SKM-1 treated with dmso at 0.1 percent for 144 hours (cell line): ENCODE results near the gene ZNF512.
"Not testable (repeated sequence)": the region's sequence is repeated elsewhere in the genome, so short reads cannot be mapped to it uniquely, and the experiment has no call there.

ENCODE experiments used
- DNase-seq: peaks from one replicate; lab custom pipeline; 2025; ENCODE audit not compliant: unreplicated experiment; lab: John Stamatoyannopoulos, UW

ZNF512 gene

DNA sequence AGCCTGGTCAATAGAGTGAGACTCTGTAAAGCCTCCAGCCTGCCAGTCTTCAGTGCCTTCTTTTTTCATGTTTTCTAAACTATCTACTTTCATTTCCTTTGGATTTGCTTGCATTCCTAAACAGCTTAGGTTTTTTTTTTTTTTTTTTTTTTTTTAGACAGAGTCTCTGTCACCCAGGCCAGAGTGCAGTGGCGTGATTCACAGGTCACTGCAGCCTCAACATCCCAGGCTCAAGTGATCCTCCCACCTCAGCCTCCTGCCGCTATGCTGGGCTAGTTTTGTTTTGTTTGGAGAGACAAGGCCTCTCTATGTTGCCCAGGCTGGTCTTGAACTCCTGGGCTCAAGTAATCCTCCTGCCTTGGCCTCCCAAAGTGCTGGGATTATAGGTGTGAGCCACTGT lies 47.4 kb downstream of the ZNF512 start:
- not testable (repeated sequence) for DNase-seq

DNA sequence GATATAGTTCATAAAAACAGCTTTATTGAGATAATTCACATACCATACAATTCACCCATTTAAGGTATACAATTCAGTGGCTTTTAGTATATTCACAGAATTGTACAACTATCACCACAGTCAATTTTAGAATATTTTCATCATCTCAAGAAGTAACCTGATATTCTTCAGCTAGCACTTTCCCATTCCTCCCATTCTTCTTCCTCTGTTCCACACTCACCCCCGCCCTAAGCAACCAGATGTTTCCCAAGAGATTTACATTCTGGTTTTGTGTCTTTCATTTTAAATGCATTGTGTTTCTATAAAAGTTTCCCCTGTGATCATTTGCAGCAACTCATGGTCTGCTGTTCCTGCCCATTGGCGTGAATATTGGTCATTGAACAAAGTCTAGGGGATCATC lies 51.4 kb downstream of the ZNF512 start:
- no peak for DNase-seq

DNA sequence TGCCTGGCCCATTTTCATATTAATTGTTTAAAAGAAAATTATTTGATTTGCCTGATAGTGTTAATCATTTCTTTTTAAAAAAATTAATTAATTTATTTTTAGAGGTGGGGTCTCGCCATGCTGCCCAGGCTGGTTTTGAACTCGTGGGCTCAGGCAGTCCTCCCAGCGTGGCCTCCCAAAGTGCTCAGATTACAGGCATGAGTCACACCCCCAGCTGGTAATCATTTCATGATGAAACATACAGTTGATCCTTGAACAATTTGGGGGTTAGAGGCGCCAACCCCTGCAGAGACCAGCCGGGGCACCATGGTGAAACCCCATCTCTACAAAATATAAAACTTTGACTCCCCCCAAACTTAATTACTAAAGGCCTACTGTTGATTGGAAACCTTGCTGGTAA lies 53.9 kb downstream of the ZNF512 start:
- no peak for DNase-seq

DNA sequence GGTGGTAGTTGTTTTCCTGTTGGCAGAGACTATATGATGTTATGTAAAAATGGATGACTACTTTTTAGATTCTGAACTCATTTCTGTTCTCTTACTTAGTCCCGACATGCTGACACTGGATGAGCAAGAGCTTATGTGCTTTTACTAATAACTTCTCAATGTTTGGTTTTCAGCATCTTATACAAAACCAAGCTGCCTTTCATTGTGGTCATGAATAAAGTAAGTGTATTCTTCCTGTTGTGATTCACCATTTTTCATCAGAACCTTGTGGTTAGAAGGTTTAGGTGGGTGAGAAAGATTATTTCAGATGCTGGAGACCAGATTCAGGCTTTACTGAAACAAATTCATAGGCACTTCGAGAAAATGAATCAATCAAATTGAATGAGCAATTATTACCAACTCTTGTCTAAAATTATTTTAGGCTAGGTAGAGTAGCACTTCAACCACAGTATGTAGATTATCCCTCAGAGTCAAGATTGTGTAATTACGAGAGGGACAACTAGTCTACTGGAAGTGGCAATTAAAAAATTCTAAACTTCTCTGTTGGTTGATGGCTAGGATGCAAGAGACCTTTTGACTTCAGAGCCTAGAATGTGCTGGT lies 55.3 kb downstream of the ZNF512 start:
- no peak for DNase-seq

DNA sequence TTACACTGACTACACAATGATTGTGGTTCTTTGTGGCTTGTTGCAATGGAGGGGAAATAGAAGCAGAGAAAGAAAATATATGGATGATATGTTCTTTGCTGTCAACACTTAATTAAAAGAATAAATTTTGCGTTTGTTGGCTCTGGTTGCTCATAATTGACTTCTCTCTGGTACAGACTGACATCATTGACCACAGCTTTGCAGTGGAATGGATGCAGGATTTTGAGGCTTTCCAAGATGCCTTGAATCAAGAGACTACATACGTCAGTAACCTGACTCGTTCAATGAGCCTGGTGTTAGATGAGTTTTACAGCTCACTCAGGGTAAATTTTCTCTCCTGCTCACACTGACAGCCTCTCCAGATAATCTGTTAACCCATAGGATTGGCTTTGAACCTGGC lies 55.9 kb downstream of the ZNF512 start:
- DNase-seq = no peak

DNA sequence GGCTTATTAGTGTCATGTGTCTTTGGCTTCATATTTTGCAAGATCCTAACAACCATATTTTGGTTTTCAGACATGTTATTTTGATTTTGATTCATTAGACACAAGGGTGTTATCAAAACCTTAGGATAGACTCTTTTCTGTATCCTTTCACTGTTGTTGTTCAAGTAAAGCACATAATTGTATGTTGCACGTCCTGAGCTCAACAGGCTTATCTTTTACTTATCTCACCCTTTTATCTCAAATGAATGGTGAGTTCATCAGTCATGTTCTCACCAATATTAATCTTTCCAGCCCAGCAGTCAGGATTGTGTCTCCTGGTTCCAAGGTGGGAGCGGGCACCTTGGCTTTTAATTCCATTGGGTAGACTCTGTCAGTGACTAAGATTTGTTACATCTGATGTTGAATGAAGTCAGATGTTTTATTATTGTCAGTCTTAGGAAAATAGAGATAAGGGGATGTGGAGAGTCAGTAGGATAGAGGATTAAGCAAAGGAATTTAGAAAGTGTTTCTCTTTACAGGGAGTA lies 57.9 kb downstream of the ZNF512 start:
- no peak for DNase-seq

DNA sequence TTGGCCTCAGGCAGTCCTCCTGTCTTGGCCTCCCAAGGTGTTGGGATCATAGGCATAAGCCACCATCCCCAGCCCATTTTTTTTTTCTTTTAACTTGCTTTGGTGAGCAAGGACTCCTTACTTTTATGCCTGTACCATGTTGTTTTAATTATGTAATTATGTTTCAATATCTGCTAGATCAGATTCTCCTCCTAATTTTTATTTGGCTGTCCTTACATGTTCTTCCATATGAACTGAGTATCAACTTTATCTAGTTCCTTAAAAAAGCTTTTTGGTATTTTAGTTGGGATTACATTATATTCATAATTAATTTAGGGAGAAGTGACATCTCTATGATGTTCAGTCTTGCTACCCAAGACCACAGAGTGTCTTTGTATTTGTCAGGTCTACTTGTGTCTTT lies 62.4 kb downstream of the ZNF512 start:
- DNase-seq = no peak

DNA sequence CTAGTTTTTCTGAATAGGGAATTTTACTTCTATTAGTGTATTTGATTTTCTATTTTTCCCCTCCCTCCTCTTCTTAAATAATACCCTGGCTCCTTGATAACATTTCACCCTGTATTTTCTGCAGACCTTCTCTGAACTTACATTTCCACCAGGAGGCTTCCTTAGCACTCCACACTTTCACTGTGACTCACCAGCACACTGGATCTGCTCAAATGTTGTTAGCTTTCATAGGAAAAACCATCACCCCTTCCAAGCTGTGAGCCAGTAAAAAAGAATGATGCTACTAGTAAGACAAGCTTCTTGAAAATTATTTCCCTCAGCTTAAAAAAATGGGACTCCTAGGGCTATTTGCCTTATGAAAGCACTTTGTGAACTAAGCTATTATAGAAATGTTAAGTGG lies 64.4 kb downstream of the ZNF512 start:
- DNase-seq = no peak

DNA sequence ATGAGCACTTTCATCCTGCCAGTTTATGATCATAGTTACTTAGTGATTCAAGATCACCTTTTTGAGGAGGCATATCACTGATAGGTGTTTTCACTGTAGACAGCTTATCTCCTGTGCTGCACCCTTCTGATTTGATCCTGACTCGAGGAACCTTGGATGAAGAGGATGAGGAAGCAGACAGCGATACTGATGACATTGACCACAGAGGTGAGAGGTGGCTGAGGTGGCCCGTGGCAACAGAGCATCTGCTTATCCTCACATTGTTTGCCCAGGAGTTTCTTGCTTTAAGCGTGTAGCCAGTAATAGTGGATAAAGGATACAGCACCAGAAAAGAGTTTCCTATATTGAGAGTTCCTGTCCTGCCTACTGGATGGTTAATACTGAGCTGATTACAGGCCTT lies 64.9 kb downstream of the ZNF512 start:
- DNase-seq = no peak

DNA sequence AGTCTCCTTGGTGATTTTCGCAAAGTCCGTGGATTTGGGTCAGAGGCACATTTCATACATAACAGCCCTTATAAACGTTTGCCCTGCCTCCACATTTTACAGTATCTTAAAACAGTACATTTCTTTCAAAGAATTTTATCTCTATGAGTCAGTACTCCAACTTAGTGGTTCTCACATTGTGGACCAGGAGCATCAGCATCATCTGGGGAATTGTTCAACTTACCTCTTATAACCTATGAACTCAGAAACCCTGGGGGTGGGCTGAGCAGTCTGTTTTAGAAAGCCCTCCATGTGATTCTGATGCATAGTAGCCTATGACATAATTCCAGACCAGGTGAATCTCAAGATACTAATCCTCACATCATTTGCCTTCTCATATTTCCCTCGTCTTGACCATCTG lies 68.2 kb downstream of the ZNF512 start:
- DNase-seq = no peak

DNA sequence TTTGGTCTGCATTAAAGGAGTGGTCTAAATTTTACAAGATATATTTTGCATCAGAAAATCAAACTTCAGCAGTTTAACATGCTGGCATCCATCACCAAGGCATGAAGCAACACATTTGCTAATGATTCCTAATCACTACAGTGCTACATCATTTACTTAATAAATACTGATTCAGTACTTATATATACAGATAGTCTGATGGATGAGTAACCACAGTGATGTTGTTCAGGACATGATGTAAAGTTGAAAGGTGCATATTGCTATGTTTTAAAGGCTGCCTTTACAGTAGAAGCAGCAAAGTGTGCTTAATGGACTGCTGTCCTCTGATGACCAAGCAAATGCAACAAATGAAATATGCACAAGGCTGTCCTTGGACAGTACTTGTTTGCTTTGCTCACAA lies 69.5 kb downstream of the ZNF512 start:
- no peak for DNase-seq

DNA sequence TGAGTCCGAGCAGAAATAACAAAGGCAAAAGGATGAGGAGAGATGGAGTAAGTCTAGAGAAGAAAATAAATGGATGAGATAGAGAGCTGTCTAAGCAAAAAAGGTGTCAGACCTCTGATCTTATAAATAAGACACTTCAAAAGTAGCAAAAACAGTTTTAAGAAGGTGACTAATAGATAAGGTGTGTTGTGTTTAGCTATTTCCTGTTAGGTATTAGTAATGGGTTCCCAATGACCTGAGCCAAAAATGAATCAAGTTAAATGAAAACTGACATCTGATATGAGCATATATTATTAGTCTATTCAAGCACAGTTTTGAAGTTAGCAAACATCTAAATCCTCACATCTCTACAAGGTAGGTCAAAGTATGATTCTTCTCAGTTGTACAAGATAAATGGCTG lies 69.9 kb downstream of the ZNF512 start:
- DNase-seq = no peak

DNA sequence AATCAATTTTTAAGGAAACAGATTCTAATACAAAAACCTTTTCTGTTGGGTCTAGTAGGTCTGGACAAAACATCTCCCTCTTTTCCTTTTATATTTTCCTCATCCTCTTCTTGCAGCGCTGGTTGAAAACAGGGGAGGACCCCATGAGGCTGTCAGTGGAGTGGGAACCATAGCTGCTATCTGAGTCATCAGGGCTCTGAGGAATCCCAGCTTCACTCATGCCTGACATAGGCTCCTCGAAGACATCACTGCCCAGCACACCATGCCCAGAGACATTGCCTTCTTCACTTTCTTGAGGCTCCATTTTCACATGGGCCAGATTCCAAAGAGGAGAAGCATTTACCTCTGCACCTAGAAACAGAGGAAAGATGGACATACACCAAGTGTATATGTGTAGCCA lies 70.6 kb downstream of the ZNF512 start:
- DNase-seq = no peak

DNA sequence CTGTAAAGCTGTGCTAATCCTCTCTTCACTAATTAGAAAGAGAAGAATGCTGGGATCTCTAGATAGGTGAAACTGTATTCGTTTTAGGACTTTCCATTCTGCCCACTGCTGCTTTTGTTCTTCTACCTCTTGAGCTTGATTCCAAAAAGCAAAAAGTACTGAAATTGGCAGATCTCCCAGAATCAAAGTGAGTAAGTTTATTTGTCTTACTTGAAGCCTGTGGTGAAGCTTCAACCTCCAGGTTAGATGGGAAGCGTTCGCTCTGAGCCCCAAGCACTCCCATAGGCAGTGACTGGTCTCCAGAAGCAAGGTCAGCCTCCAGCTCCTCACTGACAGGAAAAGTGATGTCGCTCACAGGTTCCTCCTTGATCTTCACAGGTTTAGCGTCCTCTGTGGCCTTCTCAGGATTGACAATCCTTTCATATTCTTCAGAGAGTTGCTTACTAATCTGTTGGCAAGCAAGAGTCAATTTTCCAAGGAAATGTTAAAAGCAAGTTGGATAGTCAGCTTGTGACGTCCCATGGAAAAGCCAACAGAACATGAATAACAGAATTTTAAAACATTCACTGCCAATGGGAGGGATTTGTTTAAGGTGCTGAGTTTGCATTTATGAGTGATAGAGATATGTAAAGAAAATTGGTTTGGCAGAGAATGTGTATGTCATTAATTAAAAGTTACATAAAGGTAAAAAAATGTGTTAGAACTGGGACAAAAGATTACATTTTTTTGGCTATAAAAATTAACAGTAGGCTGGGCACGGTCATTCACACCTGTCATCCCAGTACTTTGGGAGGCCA lies 72.5 kb downstream of the ZNF512 start:
- DNase-seq = no peak

DNA sequence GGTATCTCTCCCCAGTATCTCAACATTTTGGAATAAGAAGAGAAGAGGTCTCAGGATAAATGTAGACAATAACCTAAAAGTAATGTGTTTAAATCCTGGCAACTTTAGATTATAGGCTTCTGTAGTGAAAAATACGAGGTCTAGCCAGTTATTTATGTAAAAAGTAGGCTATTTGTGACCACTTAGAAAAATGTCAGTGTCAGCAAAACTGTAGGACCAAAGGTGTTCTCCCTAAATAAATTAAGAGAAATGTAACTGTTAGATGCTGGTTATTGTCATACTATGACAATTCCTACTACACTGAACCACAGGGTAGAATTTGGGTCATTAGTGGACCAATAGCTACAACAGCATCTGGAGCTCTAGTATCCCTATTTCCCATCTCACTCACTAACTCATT lies 78.5 kb downstream of the ZNF512 start:
- no peak for DNase-seq

DNA sequence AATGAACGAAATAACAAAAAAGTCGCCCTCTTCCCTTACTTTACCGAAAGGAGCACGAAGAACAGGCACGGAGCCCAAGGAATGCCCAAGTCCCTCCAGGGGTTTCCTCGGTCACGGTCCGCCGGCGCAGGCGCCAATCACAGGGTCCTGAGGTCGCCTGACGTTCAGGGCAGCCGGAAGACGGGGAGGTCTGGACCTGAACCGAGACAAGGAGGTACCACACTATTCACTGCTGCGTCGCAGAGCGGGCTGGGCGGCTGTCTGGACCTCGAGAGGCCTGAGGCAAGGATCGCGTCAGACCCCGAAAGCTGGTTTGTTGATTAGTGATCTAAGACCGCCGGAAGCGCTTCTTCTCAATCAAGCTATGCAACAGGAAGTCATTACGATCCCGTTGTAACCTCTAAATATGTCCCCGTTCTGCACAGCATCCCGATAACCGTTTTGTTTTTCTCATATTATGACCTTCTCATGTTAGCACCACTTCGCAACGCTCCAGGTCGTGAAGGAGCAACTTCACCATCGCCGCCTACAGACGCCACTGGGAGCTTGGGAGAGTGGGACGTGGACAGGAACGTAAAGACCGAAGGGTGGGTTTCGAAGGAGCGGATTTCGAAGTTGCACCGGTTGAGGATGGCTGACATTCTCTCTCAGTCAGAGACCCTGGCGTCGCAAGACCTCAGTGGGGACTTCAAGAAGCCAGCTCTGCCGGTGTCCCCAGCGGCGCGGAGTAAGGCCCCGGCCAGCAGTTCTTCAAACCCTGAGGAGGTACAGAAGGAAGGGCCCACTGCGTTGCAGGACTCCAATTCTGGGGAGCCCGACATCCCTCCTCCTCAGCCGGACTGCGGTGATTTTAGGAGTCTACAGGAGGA lies 80.7 kb downstream of the ZNF512 start, which contains the start of the genes SLC4A1AP and SUPT7L:
Gene SLC4A1AP (plus strand): TSS at position 605 of the 869 bp plus-strand sequence. CDS start 26 bp downstream, at position 631.
Gene SUPT7L (minus strand): TSS at position 330 of the 869 bp plus-strand sequence. CDS start 1,422 bp downstream, outside the sequence.
- DNase-seq = peak; percentile 81

DNA sequence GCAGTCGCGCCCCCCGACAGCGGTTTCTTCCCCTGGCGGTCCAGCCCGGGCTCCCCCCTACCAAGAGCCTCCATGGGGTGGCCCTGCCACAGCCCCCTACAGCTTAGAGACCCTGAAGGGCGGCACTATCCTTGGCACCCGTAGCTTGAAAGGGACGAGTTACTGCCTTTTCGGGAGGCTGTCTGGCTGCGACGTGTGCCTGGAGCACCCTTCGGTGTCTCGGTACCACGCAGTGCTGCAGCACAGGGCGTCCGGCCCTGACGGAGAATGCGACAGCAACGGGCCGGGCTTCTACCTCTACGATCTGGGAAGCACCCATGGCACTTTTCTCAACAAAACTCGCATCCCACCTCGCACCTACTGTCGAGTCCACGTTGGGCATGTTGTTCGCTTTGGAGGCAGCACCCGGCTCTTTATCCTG lies 81.3 kb downstream of the ZNF512 start:
- DNase-seq = no peak

DNA sequence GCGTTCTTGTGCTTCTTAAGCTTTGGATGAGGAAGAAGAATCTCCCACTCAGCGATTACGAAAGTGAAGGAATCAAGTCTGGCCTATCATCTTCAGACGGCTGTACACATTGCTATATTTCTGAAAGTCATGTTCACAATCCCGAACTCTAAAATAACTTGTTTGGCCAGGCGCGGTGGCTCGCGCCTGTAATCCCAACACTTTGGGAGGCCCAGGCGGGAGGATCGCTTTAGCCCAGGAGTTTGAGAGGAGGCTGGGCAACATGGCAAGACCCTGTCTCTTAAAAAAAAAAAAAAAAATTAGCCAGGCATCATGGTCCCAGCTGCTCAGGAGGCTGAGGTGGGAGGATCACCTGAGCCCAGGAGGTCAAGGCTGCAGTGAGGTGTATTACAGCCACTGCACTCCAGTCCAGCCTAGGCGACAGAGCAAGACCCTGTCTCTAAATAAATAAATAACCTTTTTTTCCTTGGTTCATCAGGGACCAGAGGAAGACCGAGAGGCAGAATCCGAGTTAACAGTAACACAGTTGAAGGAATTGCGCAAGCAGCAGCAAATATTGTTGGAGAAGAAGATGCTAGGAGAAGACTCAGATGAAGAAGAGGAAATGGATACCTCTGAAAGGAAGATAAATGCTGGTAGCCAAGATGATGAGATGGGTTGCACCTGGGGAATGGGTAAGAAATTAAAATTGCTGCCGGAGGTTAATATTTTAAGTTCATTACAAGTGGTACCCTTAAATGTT lies 82.0 kb downstream of the ZNF512 start:
- DNase-seq = no peak

DNA sequence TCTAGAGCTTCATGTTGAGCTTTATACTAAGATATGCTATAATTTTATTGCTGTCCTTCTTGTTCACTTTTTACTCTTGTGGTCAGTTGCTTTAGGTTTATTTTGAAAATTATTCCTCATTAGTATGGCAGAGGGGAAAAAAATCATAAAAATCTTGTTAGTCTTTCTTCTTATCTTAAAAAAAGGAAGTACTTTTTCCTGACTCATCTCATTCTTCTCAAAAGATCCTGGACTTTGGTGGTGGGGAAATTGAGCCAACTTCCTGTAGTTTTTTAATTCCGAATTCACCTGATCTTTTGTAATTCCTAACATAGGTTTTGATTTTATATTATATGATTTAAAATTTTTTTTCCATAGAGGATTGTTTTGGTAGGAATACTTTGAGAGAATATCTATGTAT lies 84.6 kb downstream of the ZNF512 start:
- DNase-seq = no peak

DNA sequence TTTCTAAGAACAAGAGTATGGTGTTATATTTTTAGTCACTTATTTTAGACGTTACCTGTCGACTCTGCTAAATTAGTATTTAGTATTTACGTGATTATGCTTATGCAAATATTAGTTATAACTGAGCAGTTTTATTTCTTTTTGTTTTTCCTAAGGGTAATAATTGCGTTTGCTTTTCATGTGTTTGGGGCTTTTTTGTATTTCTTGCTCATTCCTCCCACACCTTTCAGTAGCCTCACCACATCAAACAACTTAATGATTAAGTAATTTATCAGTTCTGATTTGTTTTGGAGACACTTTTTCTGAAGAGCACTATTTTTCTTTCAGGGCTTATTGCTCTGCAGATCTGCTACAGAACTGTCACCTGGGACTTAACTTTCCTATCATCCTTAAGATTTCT lies 88.4 kb downstream of the ZNF512 start:
- no peak for DNase-seq
